Endothelial cell of umbilical vein (primary cell): ENCODE measurements around the gene GULP1. TPM values are rescaled to one million over a fixed set of nuclear protein-coding genes. Genes with fewer than 3 reads are reported as not detected.

Source experiments
- BruUV-seq: library from RNA; stranded (reverse); fragments of 400-500 nt; replicated peaks from 2 replicates; lab custom pipeline; 2021; lab: Mats Ljungman, UMichigan
- CTCF ChIA-PET: fragments of 300-600, 350-600 bp; sonication (Branson Sonifier 250); formaldehyde crosslinking; loops from one replicate; lab custom pipeline; 2021; ENCODE audit warnings: antibody characterized with exemption, inconsistent platforms; lab: Charles Lee
- POLR2A ChIA-PET: fragments of 300-600, 350-600 bp; sonication (Branson Sonifier 250); formaldehyde crosslinking; loops from one replicate; lab custom pipeline; 2021; ENCODE audit warnings: antibody characterized with exemption, inconsistent platforms; lab: Charles Lee
- DNase-seq: peaks from one replicate; pipeline ENCODE4 v3.0.0-alpha.2; 2011; ENCODE audit warnings: low read depth, low spot score
- FAIRE-seq: peaks from 2 replicates; lab custom pipeline; 2011; peaks lifted over from hg19 to GRCh38; lab: Jason Lieb, UNC
- H2AFZ ChIP-seq: 2 replicates; pipeline ENCODE4 v1.6.0; 2012; ENCODE audit warnings: low read depth, low read length, control low read depth, inconsistent platforms
- H3K27ac ChIP-seq: 2 replicates; pipeline ENCODE4 v1.5.1; 2011; ENCODE audit warnings: low read depth, mild to moderate bottlenecking, control low read depth, low read length, moderate library complexity; ENCODE audit not compliant: insufficient read depth
- H3K27me3 ChIP-seq, 2 experiments: 2 replicates each; pipeline versions ENCODE4 v1.6.0 to v1.6.1; 2011; ENCODE audit warnings: low read length in 2 of 2, mixed read lengths in 1 of 2; ENCODE audit not compliant: control insufficient read depth in 2 of 2, insufficient read depth in 2 of 2
- H3K36me3 ChIP-seq, 2 experiments: 2 replicates in 1 of 2; 3 replicates in 1 of 2; pipeline ENCODE4 v1.5.1; 2011; ENCODE audit warnings: low read length in 2 of 2, mild to moderate bottlenecking in 1 of 2, moderate library complexity in 1 of 2; ENCODE audit not compliant: control insufficient read depth in 2 of 2, insufficient read depth in 2 of 2; ENCODE audit errors: extremely low read depth in 1 of 2
- H3K4me1 ChIP-seq: 3 replicates; pipeline ENCODE4 v1.5.1; 2011; ENCODE audit warnings: mild to moderate bottlenecking, low read length; ENCODE audit not compliant: control insufficient read depth, insufficient read depth; ENCODE audit errors: extremely low read depth
- H3K4me2 ChIP-seq: 2 replicates; pipeline ENCODE4 v1.6.1; 2011; ENCODE audit warnings: low read length, control low read depth, mixed read lengths; ENCODE audit not compliant: insufficient read depth
- H3K4me3 ChIP-seq, 3 experiments: fragments of 200-600 bp in 1 of 3; sonication (generic), shearing (Covaris generic) in 1 of 3; replicated peaks in 1 of 3; 2 replicates each; pipeline ENCODE4 v1.5.1; 2011 to 2016; ENCODE audit warnings: control low read depth in 3 of 3, low read length in 3 of 3, mild to moderate bottlenecking in 2 of 3, inconsistent platforms in 1 of 3, low read depth in 1 of 3, moderate library complexity in 1 of 3; ENCODE audit not compliant: insufficient read depth in 1 of 3
- H3K79me2 ChIP-seq: 2 replicates; pipeline ENCODE4 v1.6.0; 2012; ENCODE audit warnings: low read length, inconsistent platforms; ENCODE audit not compliant: control insufficient read depth, insufficient read depth
- H3K9ac ChIP-seq: replicated peaks from 2 replicates; pipeline ENCODE3; 2011; ENCODE audit warnings: low read length, control low read depth; ENCODE audit not compliant: insufficient read depth; ENCODE audit errors: extremely low read depth
- H3K9me1 ChIP-seq: replicated peaks from 3 replicates; pipeline ENCODE4 v1.6.0; 2011; ENCODE audit warnings: mild to moderate bottlenecking, low read length; ENCODE audit not compliant: control insufficient read depth, insufficient read depth; ENCODE audit errors: extremely low read depth
- H3K9me3 ChIP-seq: replicated peaks from 2 replicates; pipeline ENCODE4 v1.5.1; 2012; ENCODE audit warnings: low read length, inconsistent platforms; ENCODE audit not compliant: control insufficient read depth, insufficient read depth
- H4K20me1 ChIP-seq: replicated peaks from 2 replicates; pipeline ENCODE3; 2011; ENCODE audit warnings: mild to moderate bottlenecking, low read length; ENCODE audit not compliant: control insufficient read depth, insufficient read depth; ENCODE audit errors: extremely low read depth
- CTCF ChIP-seq, 2 donors: IDR thresholded peaks; 1 replicate in 1 of 2; 2 replicates in 1 of 2; pipeline ENCODE4 v1.5.1; 2011; ENCODE audit warnings: low read length in 2 of 2, mild to moderate bottlenecking in 2 of 2, moderate library complexity in 2 of 2, control low read depth in 1 of 2, inconsistent platforms in 1 of 2, low read depth in 1 of 2; ENCODE audit not compliant: insufficient read depth in 1 of 2; ENCODE audit errors: extremely low read depth in 1 of 2
- EZH2 ChIP-seq: IDR thresholded peaks from 2 replicates; pipeline ENCODE4 v1.6.1; 2012; ENCODE audit warnings: borderline replicate concordance, low read depth, mild to moderate bottlenecking, moderate library complexity, low read length, inconsistent platforms; ENCODE audit not compliant: severe bottlenecking
- FOS ChIP-seq: IDR thresholded peaks from 2 replicates; pipeline ENCODE4 v1.6.1; 2011; ENCODE audit warnings: mild to moderate bottlenecking, low read length, moderate library complexity, borderline replicate concordance; ENCODE audit not compliant: insufficient read depth
- GATA2 ChIP-seq: IDR thresholded peaks from 2 replicates; pipeline ENCODE4 v1.7.0; 2011; ENCODE audit warnings: low read depth, mild to moderate bottlenecking, moderate library complexity, mixed read lengths, low read length; ENCODE audit not compliant: insufficient read length, insufficient read depth
- JUN ChIP-seq: IDR thresholded peaks from 2 replicates; pipeline ENCODE4 v1.6.1; 2011; ENCODE audit warnings: borderline replicate concordance, low read depth; ENCODE audit not compliant: insufficient read length, insufficient read depth
- MAX ChIP-seq: IDR thresholded peaks from 2 replicates; pipeline ENCODE4 v1.6.1; 2011; ENCODE audit not compliant: insufficient read depth, insufficient read length
- MYC ChIP-seq: IDR thresholded peaks from one replicate; pipeline ENCODE4 v1.6.1; 2011; ENCODE audit warnings: mild to moderate bottlenecking, low read depth, low read length
- POLR2A ChIP-seq: IDR thresholded peaks from 2 replicates; pipeline ENCODE4 v1.6.1; 2012; ENCODE audit warnings: low read depth, mild to moderate bottlenecking, control low read depth, low read length
- POLR2AphosphoS5 ChIP-seq: IDR thresholded peaks from 2 replicates; pipeline ENCODE4 v1.6.1; 2012; ENCODE audit warnings: low read depth, mild to moderate bottlenecking, control low read depth, low read length, moderate library complexity; ENCODE audit not compliant: insufficient read depth
- dilution Hi-C: fragments of 300-500 bp; cut with MboI; formaldehyde crosslinking; loops from one replicate; pipeline ENCODE4 v1.15.0; 2019; ENCODE audit warnings: low sequenced_read_pairs; ENCODE audit not compliant: extremely low pct_ligation_motif_present
- intact Hi-C: fragments of 100-400 bp; cut with micrococcal nuclease; formaldehyde crosslinking; loops from one replicate; pipeline ENCODE4 v1.10.0; 2022
- polyA plus RNA-seq, 4 experiments: library from polyadenylated mRNA; depleted of rRNA in 3 of 4; stranded (reverse) in 3 of 4; unstranded in 1 of 4; fragments of >200 nt; gene quantifications; 2 replicates each; pipeline versions ENCODE4 v1.2.1 to v1.2.3, GENCODE V29; 2011 to 2012; ENCODE audit warnings: missing spikeins in 1 of 4
- total RNA-seq: library from RNA; stranded (reverse); gene quantifications from 2 replicates; pipeline ENCODE4 v1.2.3, GENCODE V29; 2021

The GULP1 gene
- total and polyA plus RNA-seq, 2 donors (not counting 3 experiments of a cell fraction or from before 2014, with no cell fraction given), result 24.4 to 53.8 TPM

GRCh38 chr2:188529710-188530109 is 238.0 kb downstream of the GULP1 start:
- TF ChIP-seq CTCF (IDR thresholded peaks at IDR 0.05; ENCODE audit: extremely low read depth in 1 of 2, insufficient read depth in 1 of 2, low read depth in 1 of 2, low read length in 2 of 2), result no peak
- Histone ChIP-seq H3K4me3 (no peak overlapping the region), H3K9me1 (no peaks in the 10 kb centered on the region), H3K4me2 (no peak overlapping the region), H3K4me1 (peaks cover 16% of the 10 kb centered on the region), H2AFZ (no peak overlapping the region), H3K9me3 (no peaks in the 10 kb centered on the region), H3K79me2 (no peaks in the 10 kb centered on the region), H3K27ac (no peak overlapping the region), H3K36me3 (no peaks in the 10 kb centered on the region), H3K9ac (no peak overlapping the region), H3K27me3 (no peaks in the 10 kb centered on the region), H4K20me1 (no peaks in the 10 kb centered on the region)
- CTCF ChIA-PET, result interaction anchor here (1.1 to 1.3 kb wide), 2 partner anchors 448 to 454 kb away, joined by 4 to 8 read pairs; no protein-coding TSS in a partner anchor
- BruUV-seq, result no TSS peak
- no peak for DNase-seq
- POLR2A ChIA-PET, result no interaction called here
- intact Hi-C loops, result loop anchor here (1.0 kb wide), 1 partner anchor 236 kb away; no protein-coding TSS in a partner anchor
- dilution Hi-C loops, result no loop called here
- no peak for FAIRE-seq

- no peaks in the 10 kb centered on the region for H3K27me3 ChIP-seq
- H4K20me1 ChIP-seq, result no peaks in the 10 kb centered on the region
- ChIA-PET CTCF (no interaction called here), POLR2A (no interaction called here)
- intact Hi-C loops, result no loop called here
- no peaks in the 10 kb centered on the region for H3K79me2 ChIP-seq
- no peaks in the 10 kb centered on the region for H3K9me1 ChIP-seq
- no peak for TF ChIP-seq EZH2
- TF ChIP-seq GATA2, result no peak
- TF ChIP-seq FOS, result no peak
- TF ChIP-seq POLR2A, result no peak
- no peak for TF ChIP-seq MAX
- TF ChIP-seq POLR2AphosphoS5, result no peak
- TF ChIP-seq MYC, result no peak
- no peak for TF ChIP-seq JUN
- no peak for TF ChIP-seq CTCF (IDR thresholded peaks at IDR 0.05; ENCODE audit: extremely low read depth in 1 of 2, insufficient read depth in 1 of 2, low read depth in 1 of 2, low read length in 2 of 2)
- no peaks in the 10 kb centered on the region for H3K9me3 ChIP-seq
- no peak for DNase-seq
- dilution Hi-C loops, result no loop called here
- no peak overlapping the region for H3K9ac ChIP-seq
- H3K4me1 ChIP-seq, result no peaks in the 10 kb centered on the region
- no peak overlapping the region for H3K4me2 ChIP-seq
- FAIRE-seq, result no peak
- no peak overlapping the region for H3K27ac ChIP-seq
- H2AFZ ChIP-seq, result no peak overlapping the region
- no peaks in the 10 kb centered on the region for H3K36me3 ChIP-seq
- no TSS peak for BruUV-seq
- H3K4me3 ChIP-seq, result no peak overlapping the region
Observed at GRCh38 chr2:188534875-188535274, 243.2 kb downstream of the GULP1 start.
